HEK293 (cell line): ENCODE data around the gene ZNF629.

Source experiments
- CTCF ChIA-PET: fragments of 350-600 bp; formaldehyde crosslinking; extraction: SDS; loops from one replicate; lab custom pipeline; 2021; ENCODE audit warnings: antibody characterized with exemption; lab: Yijun Ruan, JAX
- POLR2A ChIA-PET: fragments of 300-600 bp; formaldehyde crosslinking; extraction: SDS; loops from one replicate; lab custom pipeline; 2020; ENCODE audit warnings: antibody characterized with exemption, inconsistent platforms; lab: Yijun Ruan, JAX
- H3K27ac ChIP-seq: fragments of 200-500 bp; sonication (Bioruptor generic); 2 replicates; pipeline ENCODE4 v1.5.1; 2014; ENCODE audit warnings: low read depth, low read length, control low read depth, inconsistent platforms; ENCODE audit errors: extremely low read depth
- H3K36me3 ChIP-seq, 2 experiments: fragments of 200-500 bp in 1 of 2; sonication (Bioruptor generic) in 1 of 2; 1 replicate in 1 of 2; 2 replicates in 1 of 2; pipeline ENCODE4 v1.5.1; 2014 to 2017; ENCODE audit warnings: inconsistent platforms in 2 of 2, low read length in 2 of 2; ENCODE audit not compliant: control insufficient read depth in 2 of 2, insufficient read depth in 1 of 2
- H3K4me1 ChIP-seq: fragments of 200-500 bp; sonication (Bioruptor generic); 2 replicates; pipeline ENCODE4 v1.5.1; 2014; ENCODE audit warnings: mild to moderate bottlenecking, low read length, inconsistent platforms; ENCODE audit not compliant: control insufficient read depth, insufficient read depth
- H3K4me3 ChIP-seq: 2 replicates; pipeline ENCODE4 v1.5.1; 2011; ENCODE audit warnings: low read depth, mild to moderate bottlenecking, control low read depth, low read length, moderate library complexity
- H3K9me3 ChIP-seq: fragments of 200-500 bp; sonication (Bioruptor generic); 2 replicates; pipeline ENCODE4 v1.5.1; 2014; ENCODE audit warnings: low read depth, low read length, inconsistent platforms; ENCODE audit not compliant: control insufficient read depth, insufficient read depth
- CTCF ChIP-seq: fragments of 450-650 bp; formaldehyde crosslinking; IDR thresholded peaks from 2 replicates; pipeline ENCODE4 v1.5.1; 2016; ENCODE audit warnings: missing biosample characterization, missing genetic modification characterization
- ELK4 ChIP-seq: IDR thresholded peaks from 2 replicates; pipeline ENCODE4 v1.6.1; 2011; ENCODE audit warnings: mild to moderate bottlenecking, low read depth, low read length, borderline replicate concordance
- GFI1B ChIP-seq: fragments of 450-650 bp; formaldehyde crosslinking; IDR thresholded peaks from 2 replicates; pipeline ENCODE4 v1.5.1; 2016; ENCODE audit warnings: missing biosample characterization, missing genetic modification characterization
- HIC1 ChIP-seq: fragments of 450-650 bp; formaldehyde crosslinking; IDR thresholded peaks from 2 replicates; pipeline ENCODE4 v1.5.1; 2016; ENCODE audit warnings: missing biosample characterization, missing genetic modification characterization
- KLF8 ChIP-seq: fragments of 450-650 bp; formaldehyde crosslinking; IDR thresholded peaks from 2 replicates; pipeline ENCODE4 v1.5.1; 2016; ENCODE audit warnings: missing biosample characterization, missing genetic modification characterization
- MZF1 ChIP-seq: fragments of 450-650 bp; formaldehyde crosslinking; IDR thresholded peaks from 2 replicates; pipeline ENCODE4 v1.5.1; 2017; ENCODE audit warnings: missing biosample characterization, missing genetic modification characterization, borderline replicate concordance
- SP3 ChIP-seq: fragments of 450-650 bp; formaldehyde crosslinking; IDR thresholded peaks from 2 replicates; pipeline ENCODE4 v1.5.1; 2016; ENCODE audit warnings: missing biosample characterization, missing genetic modification characterization
- ZBTB10 ChIP-seq: fragments of 450-650 bp; formaldehyde crosslinking; IDR thresholded peaks from 2 replicates; pipeline ENCODE4 v1.5.1; 2016; ENCODE audit warnings: missing biosample characterization, missing genetic modification characterization
- ZBTB11 ChIP-seq: fragments of 450-650 bp; formaldehyde crosslinking; conservative IDR thresholded peaks from 2 replicates; pipeline ENCODE4 v1.5.1; 2016; ENCODE audit warnings: low read depth, missing biosample characterization, missing genetic modification characterization
- ZBTB21 ChIP-seq: fragments of 450-650 bp; formaldehyde crosslinking; IDR thresholded peaks from 2 replicates; pipeline ENCODE4 v1.5.1; 2017; ENCODE audit warnings: missing biosample characterization, missing genetic modification characterization
- ZNF132 ChIP-seq: fragments of 450-650 bp; formaldehyde crosslinking; IDR thresholded peaks from 2 replicates; pipeline ENCODE4 v1.5.1; 2017; ENCODE audit warnings: missing biosample characterization, missing genetic modification characterization, borderline replicate concordance
- ZNF146 ChIP-seq: fragments of 450-650 bp; formaldehyde crosslinking; IDR thresholded peaks from 2 replicates; pipeline ENCODE4 v1.5.1; 2016; ENCODE audit warnings: missing biosample characterization, missing genetic modification characterization
- ZNF169 ChIP-seq: fragments of 450-650 bp; formaldehyde crosslinking; IDR thresholded peaks from 2 replicates; pipeline ENCODE4 v1.5.1; 2016; ENCODE audit warnings: missing biosample characterization, missing genetic modification characterization
- ZNF175 ChIP-seq: fragments of 450-650 bp; formaldehyde crosslinking; IDR thresholded peaks from 2 replicates; pipeline ENCODE4 v1.5.1; 2016; ENCODE audit warnings: missing biosample characterization, missing genetic modification characterization
- ZNF18 ChIP-seq: fragments of 450-650 bp; formaldehyde crosslinking; IDR thresholded peaks from 2 replicates; pipeline ENCODE4 v1.5.1; 2016; ENCODE audit warnings: missing biosample characterization, missing genetic modification characterization
- ZNF391 ChIP-seq: fragments of 450-650 bp; formaldehyde crosslinking; IDR thresholded peaks from 2 replicates; pipeline ENCODE4 v1.5.1; 2016; ENCODE audit warnings: low read depth, missing biosample characterization, missing genetic modification characterization, borderline replicate concordance
- ZNF558 ChIP-seq: fragments of 450-650 bp; formaldehyde crosslinking; IDR thresholded peaks from 2 replicates; pipeline ENCODE4 v1.5.1; 2016; ENCODE audit warnings: missing biosample characterization, missing genetic modification characterization
- ZNF701 ChIP-seq: fragments of 450-650 bp; formaldehyde crosslinking; IDR thresholded peaks from 2 replicates; pipeline ENCODE4 v1.5.1; 2016; ENCODE audit warnings: missing biosample characterization, missing genetic modification characterization
- ZNF791 ChIP-seq: fragments of 450-650 bp; formaldehyde crosslinking; IDR thresholded peaks from 2 replicates; pipeline ENCODE4 v1.5.1; 2016; ENCODE audit warnings: missing biosample characterization, missing genetic modification characterization

Gene ZNF629

GRCh38 chr16:30745082-30745481 is 41.9 kb downstream of the ZNF629 start:
- ChIA-PET POLR2A (no interaction called here), CTCF (no interaction called here)
- peaks cover 13 to 57% of the 10 kb centered on the region in 2 experiments for H3K36me3 ChIP-seq
- TF ChIP-seq ELK4 = no peak
- TF ChIP-seq ZNF146 (tag by site-specific recombination) = peak; percentile 91
- H3K27ac ChIP-seq = no peak overlapping the region
- no peak overlapping the region for H3K4me3 ChIP-seq
- H3K9me3 ChIP-seq = no peaks in the 10 kb centered on the region
- peaks cover 3% of the 10 kb centered on the region; the same call in 1 of the 2 replicates for H3K4me1 ChIP-seq

GRCh38 chr16:30744183-30744582 is 42.8 kb downstream of the ZNF629 start:
- peaks cover 3% of the 10 kb centered on the region; the same call in 1 of the 2 replicates for H3K4me1 ChIP-seq
- no peaks in the 10 kb centered on the region for H3K9me3 ChIP-seq
- ChIA-PET CTCF (interaction anchor here (0.8 kb wide), 1 partner anchor 69 kb away, joined by 3 read pairs; no protein-coding TSS in a partner anchor), POLR2A (no interaction called here)
- no peak overlapping the region for H3K4me3 ChIP-seq
- TF ChIP-seq ZBTB21 (tag by site-specific recombination) (no peak), ZNF169 (no peak), ZNF132 (tag by site-specific recombination) (no peak), ZNF558 (tag by site-specific recombination) (no peak), HIC1 (tag by site-specific recombination) (no peak), GFI1B (no peak), ZNF175 (tag by site-specific recombination) (no peak), ZNF701 (tag by site-specific recombination) (no peak), ZBTB11 (tag by site-specific recombination) (no peak)
- no peak overlapping the region for H3K27ac ChIP-seq
- peaks cover 13 to 57% of the 10 kb centered on the region in 2 experiments for H3K36me3 ChIP-seq

GRCh38 chr16:30743716-30744115 is 43.3 kb downstream of the ZNF629 start:
- no peak overlapping the region for H3K4me3 ChIP-seq
- H3K27ac ChIP-seq = no peak overlapping the region
- H3K36me3 ChIP-seq = peaks cover 15 to 62% of the 10 kb centered on the region in 2 experiments
- peaks cover 3% of the 10 kb centered on the region; the same call in 1 of the 2 replicates for H3K4me1 ChIP-seq
- no peaks in the 10 kb centered on the region for H3K9me3 ChIP-seq
- CTCF ChIA-PET = interaction anchor here (0.8 kb wide), 1 partner anchor 70 kb away, joined by 3 read pairs; no protein-coding TSS in a partner anchor
- POLR2A ChIA-PET = no interaction called here
- TF ChIP-seq ZNF18 (no peak), SP3 (tag by site-specific recombination) (no peak), ZNF391 (no peak), CTCF (tag by site-specific recombination) (no peak), MZF1 (tag by site-specific recombination) (no peak), KLF8 (tag by site-specific recombination) (no peak), ZBTB10 (tag by site-specific recombination) (no peak), ZNF791 (tag by site-specific recombination) (no peak)
